AG04449 (cell line): ENCODE data around the gene GZMA.

Experiments used
- CTCF ChIA-PET: fragments of 350-600 bp; formaldehyde crosslinking; extraction: SDS; loops from one replicate; lab custom pipeline; 2021; ENCODE audit warnings: antibody characterized with exemption; lab: Yijun Ruan, JAX
- POLR2A ChIA-PET: fragments of 400-600, 350-600 bp; formaldehyde crosslinking; extraction: SDS; loops from one replicate; lab custom pipeline; 2020; ENCODE audit warnings: antibody characterized with exemption, inconsistent platforms; lab: Yijun Ruan, JAX
- DNase-seq: peaks from one replicate; pipeline ENCODE4 v3.0.0-alpha.2; 2010; ENCODE audit warnings: low read depth, low spot score
- H3K4me3 ChIP-seq: 2 replicates; pipeline ENCODE4 v1.5.1; 2011; ENCODE audit warnings: low read depth, mild to moderate bottlenecking, control low read depth, low read length
- CTCF ChIP-seq: IDR thresholded peaks from one replicate; pipeline ENCODE4 v1.5.1; 2011; ENCODE audit warnings: mild to moderate bottlenecking, moderate library complexity, low read length, control low read depth, inconsistent platforms; ENCODE audit not compliant: insufficient read depth; ENCODE audit errors: missing control alignments

Gene GZMA

GRCh38 chr5:55136521-55136920 lies 34.1 kb downstream of the GZMA start:
- POLR2A ChIA-PET = no interaction called here
- no peak for TF ChIP-seq CTCF
- no peak overlapping the region for H3K4me3 ChIP-seq
- DNase-seq = no peak
- CTCF ChIA-PET = interaction anchor here (1.7 to 10.7 kb wide), 3 partner anchors 10 to 228 kb away, joined by 9 to 283 read pairs (median 71); no protein-coding TSS in a partner anchor

GRCh38 chr5:55140908-55141665 lies 38.6 kb downstream of the GZMA start:
- no peak overlapping the region for H3K4me3 ChIP-seq
- TF ChIP-seq CTCF = no peak
- no peak for DNase-seq
- POLR2A ChIA-PET = no interaction called here
- CTCF ChIA-PET = interaction anchor here (1.0 to 10.7 kb wide), 4 partner anchors 18 to 232 kb away, joined by 3 to 283 read pairs (median 37); partner anchors contain the start of gene GPX8

- no peak for TF ChIP-seq CTCF
- no peak overlapping the region for H3K4me3 ChIP-seq
- ChIA-PET POLR2A (no interaction called here), CTCF (interaction anchor here (1.0 to 10.7 kb wide), 4 partner anchors 11 to 233 kb away, joined by 3 to 283 read pairs (median 38); no protein-coding TSS in a partner anchor)
- no peak for DNase-seq
Observed at GRCh38 chr5:55141945-55142690, 39.7 kb downstream of the GZMA start.

GRCh38 chr5:55143624-55144023 lies 41.2 kb downstream of the GZMA start:
- CTCF ChIA-PET = interaction anchor here (1.4 to 10.7 kb wide), 4 partner anchors 179 to 265 kb away, joined by 3 to 283 read pairs (median 73); no protein-coding TSS in a partner anchor
- H3K4me3 ChIP-seq = no peak overlapping the region
- no peak for DNase-seq
- POLR2A ChIA-PET = no interaction called here
- no peak for TF ChIP-seq CTCF

GRCh38 chr5:55146080-55146479 lies 43.6 kb downstream of the GZMA start:
- no peak overlapping the region for H3K4me3 ChIP-seq
- CTCF ChIA-PET = interaction anchor here (0.6 to 10.7 kb wide), 41 partner anchors 8 to 647 kb away, joined by 3 to 283 read pairs (median 4); partner anchors contain the start of gene GPX8
- no peak for DNase-seq
- TF ChIP-seq CTCF = no peak
- POLR2A ChIA-PET = no interaction called here
